Suprapubic skin (tissue), 3 donors: ENCODE results near the gene TEDDM1.

Experiments
- CTCF ChIP-seq, 2 donors: fragments of 200-600 bp in 1 of 2; fragments of 450-650 bp in 1 of 2; sonication (generic) in 1 of 2; IDR thresholded peaks; one replicate each; pipeline ENCODE4 v1.5.1; 2016 to 2019; ENCODE audit warnings: antibody characterized with exemption in 2 of 2, mild to moderate bottlenecking in 1 of 2, moderate library complexity in 1 of 2
- EP300 ChIP-seq: sonication (generic); formaldehyde crosslinking; IDR thresholded peaks from one replicate; pipeline ENCODE4 v1.6.1; 2017; ENCODE audit warnings: antibody characterized with exemption

- no peak for TF ChIP-seq CTCF (IDR thresholded peaks at IDR 0.05)
- peak; percentile 66 for TF ChIP-seq EP300
Measured at GRCh38 chr1:182350839-182351238, 49.6 kb downstream of the TEDDM1 start.
